ENCODE measurements around the gene TDP1.

DNA sequence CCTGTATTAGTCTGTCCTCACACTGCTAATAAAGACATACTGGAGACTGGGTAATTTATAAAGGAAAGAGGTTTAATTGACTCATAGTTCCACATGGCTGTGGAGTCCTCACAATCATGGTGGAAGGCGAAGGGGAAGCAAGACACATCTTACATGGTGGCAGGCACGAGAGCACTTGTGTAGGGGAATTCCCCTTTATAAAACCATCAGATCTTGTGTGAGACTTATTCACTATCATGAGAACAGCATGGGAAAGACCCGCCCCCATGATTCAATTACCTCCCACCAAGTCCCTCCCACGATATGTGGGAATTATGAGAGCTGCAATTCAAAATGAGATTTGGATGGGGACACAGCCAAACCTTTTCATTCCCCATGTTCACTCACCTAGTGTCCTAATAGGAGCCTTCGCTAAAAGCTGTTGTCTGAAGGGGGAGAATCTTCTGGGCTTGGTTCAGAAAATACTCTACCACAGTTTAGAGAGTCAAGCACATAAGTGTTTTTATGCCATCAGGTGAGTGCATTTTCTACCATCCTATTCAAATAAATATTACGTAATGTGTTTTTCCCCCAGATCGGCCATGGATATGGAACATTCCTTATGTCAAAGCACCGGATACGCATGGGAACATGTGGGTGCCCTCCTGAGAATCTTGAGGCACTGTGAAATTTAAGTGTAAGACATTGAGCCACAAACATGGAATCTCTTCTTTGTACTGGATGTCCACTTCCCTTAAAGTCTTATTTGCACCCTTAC lies 86.9 kb downstream of the TDP1 start:
- TF ChIP-seq, protein P1, sequence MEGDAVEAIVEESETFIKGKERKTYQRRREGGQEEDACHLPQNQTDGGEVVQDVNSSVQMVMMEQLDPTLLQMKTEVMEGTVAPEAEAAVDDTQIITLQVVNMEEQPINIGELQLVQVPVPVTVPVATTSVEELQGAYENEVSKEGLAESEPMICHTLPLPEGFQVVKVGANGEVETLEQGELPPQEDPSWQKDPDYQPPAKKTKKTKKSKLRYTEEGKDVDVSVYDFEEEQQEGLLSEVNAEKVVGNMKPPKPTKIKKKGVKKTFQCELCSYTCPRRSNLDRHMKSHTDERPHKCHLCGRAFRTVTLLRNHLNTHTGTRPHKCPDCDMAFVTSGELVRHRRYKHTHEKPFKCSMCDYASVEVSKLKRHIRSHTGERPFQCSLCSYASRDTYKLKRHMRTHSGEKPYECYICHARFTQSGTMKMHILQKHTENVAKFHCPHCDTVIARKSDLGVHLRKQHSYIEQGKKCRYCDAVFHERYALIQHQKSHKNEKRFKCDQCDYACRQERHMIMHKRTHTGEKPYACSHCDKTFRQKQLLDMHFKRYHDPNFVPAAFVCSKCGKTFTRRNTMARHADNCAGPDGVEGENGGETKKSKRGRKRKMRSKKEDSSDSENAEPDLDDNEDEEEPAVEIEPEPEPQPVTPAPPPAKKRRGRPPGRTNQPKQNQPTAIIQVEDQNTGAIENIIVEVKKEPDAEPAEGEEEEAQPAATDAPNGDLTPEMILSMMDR (IDR thresholded peaks at IDR 0.05) = no peak
- no peak for TF ChIP-seq POLR2A (IDR thresholded peaks at IDR 0.05)

Measured in vagina (tissue), 2 donors.